ENCODE results near the gene ERFE.

The ERFE gene

DNA sequence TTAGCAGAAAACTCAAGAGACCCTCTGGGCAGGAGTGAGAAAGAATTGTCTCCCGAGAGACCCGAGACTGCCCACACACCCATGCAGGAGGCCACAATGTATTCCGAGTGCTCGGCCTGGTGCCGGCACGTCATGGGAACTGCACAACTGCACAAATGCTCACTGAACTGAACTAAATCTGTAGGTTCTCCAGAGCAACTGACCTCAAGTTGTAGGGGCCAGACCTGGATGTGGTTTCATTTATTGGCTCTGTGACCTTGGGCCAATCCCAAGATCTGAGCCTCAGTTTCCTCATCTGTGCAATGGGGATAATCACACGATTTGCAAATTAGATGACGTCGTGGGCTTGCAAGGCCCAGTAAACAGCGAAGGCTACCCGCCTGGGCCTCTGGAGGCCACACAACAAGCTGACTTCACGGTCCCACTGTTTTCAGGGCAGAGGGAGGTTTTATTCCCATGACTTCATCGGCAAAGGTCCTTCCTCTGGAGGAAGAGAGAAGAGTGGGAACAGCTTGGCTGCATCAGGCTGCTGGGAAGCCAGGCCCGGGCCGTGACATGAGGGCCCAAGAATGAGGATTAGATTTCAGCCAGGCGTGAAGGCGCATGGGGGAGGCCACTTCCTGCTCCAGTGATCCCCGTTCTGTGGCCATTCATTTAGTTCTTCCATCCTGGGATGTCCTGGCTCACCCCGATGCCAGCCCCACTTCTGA lies 3.6 kb upstream of the ERFE start:
- TF ChIP-seq CTCF (IDR thresholded peaks at IDR 0.05; ENCODE audit: low read depth, low read length): no peak
- DNase-seq (ENCODE audit: extremely low read depth, low read depth): peak; percentile 89

DNA sequence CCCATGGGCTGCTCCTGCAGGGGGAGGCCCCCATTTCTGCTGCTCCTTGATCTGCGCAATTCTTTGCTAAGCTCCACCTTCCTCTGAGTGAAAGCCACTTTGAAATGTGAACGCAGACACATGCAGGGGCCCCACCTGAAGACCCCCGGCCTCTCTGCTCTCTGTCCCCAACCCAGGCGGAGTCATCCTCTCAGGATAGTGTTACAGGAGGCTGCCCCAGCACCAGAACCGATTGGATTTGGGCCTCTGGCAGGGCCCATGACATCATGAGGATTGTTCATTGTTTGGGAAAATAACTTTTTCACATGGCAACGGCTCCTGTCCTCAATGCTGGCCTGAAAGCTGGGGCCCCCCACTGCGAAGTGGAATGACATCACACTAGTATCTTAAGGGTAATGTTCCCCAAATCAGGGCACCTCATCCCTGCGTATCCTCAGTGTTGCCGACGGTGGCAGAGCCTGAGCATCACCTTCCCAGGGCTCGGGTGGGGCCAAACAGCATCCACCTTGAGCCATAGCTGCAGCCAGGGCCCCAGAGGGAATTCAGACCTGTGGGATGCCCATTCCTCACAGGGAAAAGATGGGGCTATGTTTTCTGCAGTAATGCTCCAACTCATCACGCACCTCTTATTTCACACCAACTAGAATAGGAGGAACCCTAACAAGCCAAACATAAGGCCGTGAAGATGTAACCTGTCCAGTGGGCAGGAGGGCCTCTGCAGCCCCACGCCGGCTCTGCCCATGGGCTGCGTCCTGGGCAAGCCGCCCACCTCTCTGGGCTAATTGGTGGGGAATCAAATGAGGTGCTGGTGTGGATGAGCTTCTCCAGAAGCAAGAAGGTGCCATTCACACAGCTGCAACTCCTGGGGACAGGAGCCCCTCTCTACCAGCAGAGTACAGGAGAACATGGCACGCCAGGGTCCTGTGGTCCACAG lies 2.7 kb upstream of the ERFE start:
- no peak for TF ChIP-seq CTCF (IDR thresholded peaks at IDR 0.05; ENCODE audit: low read depth, low read length)
- no peak for DNase-seq (ENCODE audit: extremely low read depth, low read depth)

DNA sequence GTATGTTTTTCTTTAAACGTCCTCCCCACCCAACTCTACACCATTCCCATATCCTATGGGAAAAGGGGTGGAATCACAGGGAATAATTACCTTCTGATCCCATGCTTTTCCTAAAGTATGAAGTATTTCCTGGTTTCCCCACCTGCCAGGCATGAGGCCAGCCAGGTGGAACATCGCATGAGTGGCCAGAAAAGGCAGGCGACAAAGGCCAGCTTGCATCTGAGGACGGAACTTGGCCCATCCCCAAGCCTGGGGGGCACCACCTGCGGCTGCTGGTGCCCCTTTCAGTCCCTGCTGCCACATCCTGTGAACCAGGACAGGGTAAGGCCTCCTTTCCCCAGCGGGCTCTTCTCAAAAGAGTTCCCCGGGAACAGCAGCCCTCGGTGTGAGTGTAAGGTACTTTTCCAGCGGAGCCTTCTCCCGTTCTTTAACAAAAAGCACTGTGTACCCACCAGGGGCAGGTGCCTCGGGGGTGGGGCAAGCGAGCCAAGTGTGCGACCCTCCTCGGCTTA lies 1.2 kb upstream of the ERFE start:
- no peak for TF ChIP-seq CTCF (IDR thresholded peaks at IDR 0.05; ENCODE audit: low read depth, low read length)
- DNase-seq (ENCODE audit: extremely low read depth, low read depth): no peak

DNA sequence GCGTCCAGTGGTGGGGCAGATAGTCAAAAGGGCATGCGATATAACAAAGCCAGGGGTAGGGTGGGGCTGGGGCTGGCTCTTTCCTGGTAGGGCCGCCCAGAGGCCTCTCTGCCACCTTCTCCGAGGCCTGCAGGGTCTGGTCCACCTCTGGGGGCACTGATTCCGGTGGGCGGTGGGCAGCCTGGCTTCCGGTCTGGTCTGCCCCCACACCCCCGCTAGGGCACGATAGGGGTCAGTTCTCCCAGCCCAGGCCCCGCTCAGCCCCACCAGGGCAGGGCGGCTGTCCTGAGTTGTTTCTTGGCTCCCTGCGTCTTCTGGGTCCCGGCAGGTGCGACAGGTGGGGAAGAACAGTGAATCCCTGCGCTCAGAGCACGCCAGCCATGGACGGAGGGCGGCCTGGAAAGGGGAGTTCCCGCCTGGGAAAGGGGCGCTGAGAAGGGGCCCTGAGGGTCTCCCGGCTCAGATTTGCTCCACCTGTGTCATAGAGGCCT lies 707 bp upstream of the ERFE start:
- no peak for DNase-seq (ENCODE audit: extremely low read depth, low read depth)
- TF ChIP-seq CTCF (IDR thresholded peaks at IDR 0.05; ENCODE audit: low read depth, low read length): no peak

GRCh38 chr2:238159071-238159539 lies 335 bp downstream of the ERFE start:
- DNase-seq (ENCODE audit: extremely low read depth, low read depth): no peak
- TF ChIP-seq CTCF (IDR thresholded peaks at IDR 0.05; ENCODE audit: low read depth, low read length): no peak

DNA sequence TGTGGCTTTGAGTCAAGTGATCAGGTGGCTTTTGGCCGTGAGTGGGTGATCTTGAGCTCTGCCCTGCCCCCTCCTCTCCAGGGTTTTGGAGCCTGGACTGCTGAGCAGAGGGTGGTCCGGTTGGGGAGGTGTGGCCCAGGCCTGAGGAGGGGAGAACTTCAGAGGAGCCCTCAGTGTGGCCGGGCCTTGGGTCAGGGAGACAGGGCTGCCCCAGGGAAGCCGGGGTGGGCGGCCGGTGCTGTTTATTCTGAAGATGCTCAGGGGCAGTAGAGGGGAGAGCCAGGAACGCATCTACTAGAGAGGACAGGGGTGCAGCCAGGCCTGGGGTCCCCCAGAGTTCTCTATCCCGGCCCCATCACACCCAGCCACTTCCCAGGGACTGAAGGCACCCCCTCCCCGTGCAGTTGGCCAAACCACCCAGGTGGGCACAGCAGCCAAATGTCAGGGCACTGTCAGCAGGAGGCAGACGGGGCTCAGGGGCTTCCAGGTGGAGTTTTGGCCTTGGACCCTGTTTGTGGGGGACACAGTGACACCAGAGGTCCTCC lies 963 bp downstream of the ERFE start:
- TF ChIP-seq CTCF (IDR thresholded peaks at IDR 0.05; ENCODE audit: low read depth, low read length): no peak
- DNase-seq (ENCODE audit: extremely low read depth, low read depth): no peak

Measured in AG09319 (cell line).